Kidney (tissue), 14 donors: ENCODE measurements around the gene CHIC2. TPM values are rescaled to one million over a fixed set of nuclear protein-coding genes. Genes with fewer than 3 reads are reported as not detected.

Experiments
- DNase-seq, 5 donors: peaks; one replicate each; pipeline ENCODE4 v3.0.0-alpha.2; 2013 to 2020
- FAIRE-seq: peaks from 2 replicates; lab custom pipeline; 2012; peaks lifted over from hg19 to GRCh38; lab: Jason Lieb, UNC
- H3K27ac ChIP-seq, 2 donors: one replicate each; pipeline ENCODE4 v1.7.0; 2013; ENCODE audit warnings: low read depth in 2 of 2, low read length in 2 of 2, inconsistent platforms in 1 of 2
- H3K27me3 ChIP-seq: one replicate; pipeline ENCODE4 v1.7.1; 2013; ENCODE audit warnings: low read length, inconsistent platforms; ENCODE audit not compliant: control insufficient read depth, insufficient read depth
- H3K36me3 ChIP-seq, 3 donors: one replicate each; pipeline versions ENCODE4 v1.7.0 to v1.7.1; 2013; ENCODE audit warnings: low read length in 3 of 3, control low read depth in 1 of 3, inconsistent platforms in 1 of 3; ENCODE audit not compliant: insufficient read depth in 3 of 3, control insufficient read depth in 2 of 3
- H3K4me1 ChIP-seq, 3 donors: one replicate each; pipeline versions ENCODE4 v1.7.0 to v1.7.1; 2013; ENCODE audit warnings: low read length in 3 of 3, inconsistent platforms in 1 of 3, low read depth in 1 of 3; ENCODE audit not compliant: control insufficient read depth in 2 of 3, insufficient read depth in 2 of 3
- H3K4me3 ChIP-seq, 3 donors: one replicate each; pipeline versions ENCODE4 v1.7.0 to v1.8.1; 2013; ENCODE audit warnings: low read length in 3 of 3, control low read depth in 1 of 3, inconsistent platforms in 1 of 3
- H3K9ac ChIP-seq, 3 donors: one replicate each; pipeline versions ENCODE4 v1.7.0 to v1.7.1; 2013; ENCODE audit warnings: low read length in 3 of 3, control low read depth in 1 of 3, inconsistent platforms in 1 of 3
- H3K9me3 ChIP-seq, 3 donors: one replicate each; pipeline versions ENCODE4 v1.7.0 to v1.7.1; 2013; ENCODE audit warnings: low read length in 3 of 3, control low read depth in 1 of 3, inconsistent platforms in 1 of 3; ENCODE audit not compliant: control insufficient read depth in 2 of 3, insufficient read depth in 1 of 3
- CTCF ChIP-seq: IDR thresholded peaks from 3 replicates; pipeline ENCODE4 v1.5.1; 2012; ENCODE audit warnings: mild to moderate bottlenecking, moderate library complexity, borderline replicate concordance; ENCODE audit not compliant: insufficient read depth; ENCODE audit errors: extremely low read depth
- intact Hi-C: fragments of 100-400 bp; cut with DNase I; formaldehyde crosslinking; loops from one replicate; pipeline ENCODE4 v1.11.1; 2022
- polyA plus RNA-seq: library from polyadenylated mRNA; stranded (reverse); fragments of 350-450 nt; fragmentation: Illumina TruSeq; extraction: RNeasy Lipid Tissue Mini Kit (QIAGEN cat#74804); gene quantifications from one replicate; pipeline ENCODE4 v1.2.3, GENCODE V29; 2014; ENCODE audit warnings: low read depth, low replicate concordance; ENCODE audit not compliant: insufficient read depth
- total RNA-seq: library from RNA; stranded (reverse); fragmentation: NEBNext Ultra II Directional; extraction: Animal tissue kit (Norgen Biotek cat#: 25700); gene quantifications from one replicate; pipeline ENCODE4 v1.2.1, GENCODE V29; 2021
- donor health status: control.
- donor health status: control.
- donor health status: control.
- donor health status: control.
- donor health status: control.
- donor health status: DM: yes; HTN: yes; CAD: no.
- donor health status: Normal renal cell carcinoma (clear cell type).

Gene CHIC2
- total and polyA plus RNA-seq, 2 donors from 2014 or later, result 13.5 to 26.6 TPM

DNA sequence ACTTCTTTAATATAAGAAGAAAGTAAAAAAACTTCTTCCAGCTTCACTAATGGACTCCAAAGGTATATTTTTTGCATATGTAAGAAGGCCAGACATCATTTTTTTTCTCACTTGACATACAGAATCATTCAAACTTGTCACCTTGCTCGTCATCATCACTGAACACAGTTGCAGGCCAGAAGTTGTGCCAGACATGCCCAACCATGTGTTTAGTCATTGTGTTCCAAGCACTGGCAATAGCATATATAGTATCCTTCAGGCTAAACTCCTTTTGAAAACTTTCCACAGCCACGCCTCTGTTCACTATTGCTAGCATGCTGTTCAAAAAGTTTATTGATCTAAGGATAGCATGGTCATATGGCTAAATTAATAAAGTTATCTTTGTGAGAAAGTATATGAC lies 83.3 kb downstream of the CHIC2 start:
- Histone ChIP-seq H3K4me1 (no peaks in the 10 kb centered on the region), H3K9me3 (no peaks in the 10 kb centered on the region), H3K27ac (no peak overlapping the region), H3K4me3 (no peak overlapping the region), H3K36me3 (no peaks in the 10 kb centered on the region), H3K27me3 (no peaks in the 10 kb centered on the region), H3K9ac (no peak overlapping the region)
- FAIRE-seq (no peak), DNase-seq (no peak)
- TF ChIP-seq CTCF, result no peak
- intact Hi-C loops, result no loop called here

GRCh38 chr4:53974561-53974960 lies 89.8 kb downstream of the CHIC2 start:
- no peak overlapping the region for H3K27ac ChIP-seq
- H3K9ac ChIP-seq, result no peak overlapping the region
- FAIRE-seq (no peak), DNase-seq (no peak)
- no peaks in the 10 kb centered on the region for H3K4me1 ChIP-seq
- intact Hi-C loops, result no loop called here
- no peaks in the 10 kb centered on the region for H3K9me3 ChIP-seq
- H3K27me3 ChIP-seq, result no peaks in the 10 kb centered on the region
- no peak for TF ChIP-seq CTCF
- H3K4me3 ChIP-seq, result no peak overlapping the region
- H3K36me3 ChIP-seq, result no peaks in the 10 kb centered on the region

DNA sequence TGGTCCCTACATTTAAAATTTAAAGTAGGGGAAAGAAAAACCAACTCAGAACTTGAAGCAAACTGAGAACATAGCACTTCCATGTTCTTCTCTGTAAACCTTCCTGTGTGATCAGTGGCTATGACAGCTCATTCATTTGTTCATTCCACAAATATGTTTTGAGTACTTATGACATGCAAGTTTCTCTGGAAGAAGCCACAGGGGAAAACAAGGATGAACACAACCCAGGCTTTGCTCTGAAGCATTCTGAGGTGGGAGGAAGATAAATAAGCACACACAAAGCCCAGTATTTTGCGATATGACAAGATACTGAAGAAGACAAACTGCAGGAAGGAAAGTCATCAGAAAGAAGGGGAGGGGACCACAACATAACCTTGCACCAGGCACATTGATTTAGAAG lies 96.4 kb downstream of the CHIC2 start:
- Histone ChIP-seq H3K9me3 (no peaks in the 10 kb centered on the region), H3K4me3 (no peak overlapping the region), H3K4me1 (no peaks in the 10 kb centered on the region), H3K27me3 (no peaks in the 10 kb centered on the region), H3K27ac (no peak overlapping the region), H3K9ac (no peak overlapping the region), H3K36me3 (no peaks in the 10 kb centered on the region)
- TF ChIP-seq CTCF, result no peak
- intact Hi-C loops, result no loop called here
- DNase-seq (no peak), FAIRE-seq (no peak)

GRCh38 chr4:53963781-53964180 lies 100.6 kb downstream of the CHIC2 start:
- H3K36me3 ChIP-seq, result no peaks in the 10 kb centered on the region
- H3K27ac ChIP-seq, result no peak overlapping the region
- FAIRE-seq (no peak), DNase-seq (no peak)
- intact Hi-C loops, result no loop called here
- H3K4me3 ChIP-seq, result no peak overlapping the region
- TF ChIP-seq CTCF, result no peak
- H3K4me1 ChIP-seq, result no peaks in the 10 kb centered on the region
- H3K9me3 ChIP-seq, result no peaks in the 10 kb centered on the region
- no peak overlapping the region for H3K9ac ChIP-seq
- H3K27me3 ChIP-seq, result no peaks in the 10 kb centered on the region
